Suprapubic skin (tissue), 4 donors: ENCODE measurements around the gene UBE4B. TPM values are rescaled to one million over a fixed set of nuclear protein-coding genes. Genes with fewer than 3 reads are reported as not detected.

Experiments
- DNase-seq, 2 donors: peaks; one replicate each; pipeline ENCODE4 v3.0.0-alpha.2; 2019; ENCODE audit warnings: low spot score in 2 of 2
- H3K27ac ChIP-seq: fragments of 200-600 bp; sonication (generic); one replicate; pipeline ENCODE4 v1.5.1; 2019
- H3K27me3 ChIP-seq: fragments of 200-600 bp; sonication (generic); one replicate; pipeline ENCODE4 v1.5.1; 2019
- H3K36me3 ChIP-seq: fragments of 200-600 bp; sonication (generic); one replicate; pipeline ENCODE4 v1.5.1; 2019
- H3K4me1 ChIP-seq: fragments of 200-600 bp; sonication (generic); one replicate; pipeline ENCODE4 v1.5.1; 2019
- H3K4me3 ChIP-seq: fragments of 200-600 bp; sonication (generic); one replicate; pipeline ENCODE4 v1.5.1; 2019; ENCODE audit warnings: mild to moderate bottlenecking
- H3K9me3 ChIP-seq: fragments of 200-600 bp; sonication (generic); one replicate; pipeline ENCODE4 v1.5.1; 2019
- EP300 ChIP-seq: sonication (generic); formaldehyde crosslinking; IDR thresholded peaks from one replicate; pipeline ENCODE4 v1.6.1; 2017; ENCODE audit warnings: antibody characterized with exemption
- POLR2A ChIP-seq, 2 donors: fragments of 450-650 bp; IDR thresholded peaks; one replicate each; pipeline ENCODE4 v1.6.1; 2017; ENCODE audit warnings: antibody characterized with exemption in 2 of 2, mild to moderate bottlenecking in 2 of 2, moderate library complexity in 2 of 2
- POLR2AphosphoS5 ChIP-seq, 3 donors: sonication (generic); formaldehyde crosslinking; IDR thresholded peaks; one replicate each; pipeline ENCODE4 v1.6.1; 2017; ENCODE audit warnings: antibody characterized with exemption in 3 of 3
- WGBS: methylation state at CpG from one replicate; pipeline ENCODE4 v1.1.5; 2018; 5-methylcytosine and 5-hydroxymethylcytosine counted together
- total RNA-seq, 4 donors: library from RNA; depleted of rRNA; stranded (reverse); fragments of >200 nt; gene quantifications; one replicate each; pipeline ENCODE4 v1.1.0, GENCODE V29; 2016
- TF ChIP-seq, protein P1 (sequence below), 2 donors: fragments of 200-600 bp in 1 of 2; fragments of 450-650 bp in 1 of 2; sonication (generic) in 1 of 2; IDR thresholded peaks; one replicate each; pipeline ENCODE4 v1.5.1; 2016 to 2019; ENCODE audit warnings: antibody characterized with exemption in 2 of 2, mild to moderate bottlenecking in 1 of 2, moderate library complexity in 1 of 2

UBE4B gene
- total RNA-seq, 4 donors from 2014 or later = 65.6 to 145 (median 96.5) TPM

DNA sequence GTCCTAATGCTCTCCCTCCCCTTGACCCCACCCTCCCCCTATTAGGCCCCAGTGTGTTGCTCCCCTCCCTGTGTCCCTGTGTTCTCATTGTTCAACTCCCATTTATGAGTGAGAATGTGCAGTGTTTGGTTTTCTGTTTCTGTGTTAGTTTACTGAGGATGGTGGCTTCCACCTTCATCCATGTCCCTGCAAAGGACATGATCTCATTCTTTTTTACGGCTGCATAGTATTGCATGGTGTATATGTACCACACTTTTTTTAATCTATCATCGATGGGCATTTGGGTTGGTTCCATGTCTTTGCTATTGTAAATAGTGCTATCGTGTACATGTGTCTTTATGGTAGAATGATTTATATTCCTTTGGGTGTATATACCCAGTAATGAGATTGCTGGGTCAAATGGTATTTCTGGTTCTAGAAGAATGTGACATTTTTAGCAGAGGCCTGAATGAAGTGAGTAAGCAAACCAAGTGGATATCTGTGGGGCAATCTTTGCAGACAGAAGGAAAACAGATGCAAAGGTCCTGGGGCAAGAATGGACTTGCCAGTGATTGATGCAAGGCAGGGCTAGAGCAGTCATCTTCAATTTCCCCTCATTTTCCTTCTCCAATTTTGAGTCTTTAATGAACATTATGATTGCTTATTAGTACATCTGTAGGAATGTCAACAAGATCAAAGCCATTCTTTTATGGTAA lies 50.2 kb downstream of the UBE4B start:
- H3K4me3 ChIP-seq = no peak overlapping the region
- no peak for TF ChIP-seq EP300
- no peak for TF ChIP-seq POLR2A (IDR thresholded peaks at IDR 0.05)
- TF ChIP-seq POLR2AphosphoS5 (IDR thresholded peaks at IDR 0.05) = no peak
- TF ChIP-seq, protein P1, sequence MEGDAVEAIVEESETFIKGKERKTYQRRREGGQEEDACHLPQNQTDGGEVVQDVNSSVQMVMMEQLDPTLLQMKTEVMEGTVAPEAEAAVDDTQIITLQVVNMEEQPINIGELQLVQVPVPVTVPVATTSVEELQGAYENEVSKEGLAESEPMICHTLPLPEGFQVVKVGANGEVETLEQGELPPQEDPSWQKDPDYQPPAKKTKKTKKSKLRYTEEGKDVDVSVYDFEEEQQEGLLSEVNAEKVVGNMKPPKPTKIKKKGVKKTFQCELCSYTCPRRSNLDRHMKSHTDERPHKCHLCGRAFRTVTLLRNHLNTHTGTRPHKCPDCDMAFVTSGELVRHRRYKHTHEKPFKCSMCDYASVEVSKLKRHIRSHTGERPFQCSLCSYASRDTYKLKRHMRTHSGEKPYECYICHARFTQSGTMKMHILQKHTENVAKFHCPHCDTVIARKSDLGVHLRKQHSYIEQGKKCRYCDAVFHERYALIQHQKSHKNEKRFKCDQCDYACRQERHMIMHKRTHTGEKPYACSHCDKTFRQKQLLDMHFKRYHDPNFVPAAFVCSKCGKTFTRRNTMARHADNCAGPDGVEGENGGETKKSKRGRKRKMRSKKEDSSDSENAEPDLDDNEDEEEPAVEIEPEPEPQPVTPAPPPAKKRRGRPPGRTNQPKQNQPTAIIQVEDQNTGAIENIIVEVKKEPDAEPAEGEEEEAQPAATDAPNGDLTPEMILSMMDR (IDR thresholded peaks at IDR 0.05) = no peak
- 83% methylated on average over 3 of the region's 3 CpGs for WGBS
- peaks cover 10% of the 10 kb centered on the region for H3K4me1 ChIP-seq
- H3K27me3 ChIP-seq = no peaks in the 10 kb centered on the region
- H3K27ac ChIP-seq = no peak overlapping the region
- peaks cover 4% of the 10 kb centered on the region for H3K36me3 ChIP-seq
- no peak for DNase-seq
- no peaks in the 10 kb centered on the region for H3K9me3 ChIP-seq

DNA sequence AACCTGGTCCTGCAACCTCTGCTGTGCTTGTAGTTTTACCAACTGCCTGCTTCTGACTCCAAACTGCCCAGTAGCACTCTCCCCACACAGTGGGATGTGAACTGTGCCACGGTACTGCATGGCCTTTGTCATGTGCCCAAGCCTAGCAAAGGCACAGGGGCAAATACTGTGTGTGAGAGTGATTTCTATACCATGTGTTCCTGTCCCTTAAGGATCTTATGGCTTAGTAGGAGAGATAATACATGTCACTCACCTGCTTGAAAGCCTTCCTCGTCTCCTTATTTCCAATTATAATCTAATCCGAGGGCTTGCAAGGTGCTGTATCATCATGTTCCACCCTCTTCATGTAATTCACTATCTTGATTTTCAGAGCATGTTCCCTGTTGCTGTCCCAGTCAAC lies 51.3 kb downstream of the UBE4B start:
- Histone ChIP-seq H3K36me3 (peaks cover 4% of the 10 kb centered on the region), H3K9me3 (no peaks in the 10 kb centered on the region), H3K4me1 (peaks cover 5% of the 10 kb centered on the region), H3K27me3 (no peaks in the 10 kb centered on the region), H3K27ac (no peak overlapping the region), H3K4me3 (no peak overlapping the region)
- no peak for DNase-seq
- TF ChIP-seq POLR2AphosphoS5 (IDR thresholded peaks at IDR 0.05) (no peak), POLR2A (IDR thresholded peaks at IDR 0.05) (no peak), EP300 (no peak)
- TF ChIP-seq, protein P1 (IDR thresholded peaks at IDR 0.05) = no peak
- 85% methylated on average over 3 of the region's 3 CpGs for WGBS

DNA sequence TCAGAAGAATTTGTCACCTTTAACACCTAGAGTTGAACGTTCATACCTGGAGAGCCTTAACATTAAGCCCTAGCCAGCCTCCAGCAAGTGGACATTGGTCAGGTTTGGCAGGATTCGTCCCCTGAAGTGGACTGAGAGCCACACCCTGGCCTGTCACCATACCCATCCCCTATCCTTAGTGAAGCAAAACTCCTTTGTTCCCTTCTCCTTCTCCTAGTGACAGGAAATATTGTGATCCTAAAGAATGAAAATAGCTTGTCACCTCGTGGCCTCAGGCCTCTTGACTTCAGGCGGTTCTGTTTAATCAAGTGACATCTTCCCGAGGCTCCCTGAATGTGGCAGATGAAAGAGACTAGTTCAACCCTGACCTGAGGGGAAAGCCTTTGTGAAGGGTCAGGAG lies 52.3 kb downstream of the UBE4B start:
- Histone ChIP-seq H3K36me3 (peaks cover 4% of the 10 kb centered on the region), H3K27ac (no peak overlapping the region), H3K9me3 (no peaks in the 10 kb centered on the region), H3K4me1 (peaks cover 5% of the 10 kb centered on the region), H3K27me3 (no peaks in the 10 kb centered on the region), H3K4me3 (no peak overlapping the region)
- no peak for DNase-seq
- 72% methylated on average over 5 of the region's 5 CpGs for WGBS
- TF ChIP-seq EP300 = no peak
- TF ChIP-seq POLR2A (IDR thresholded peaks at IDR 0.05) = no peak
- TF ChIP-seq, protein P1 (IDR thresholded peaks at IDR 0.05) = no peak
- no peak for TF ChIP-seq POLR2AphosphoS5 (IDR thresholded peaks at IDR 0.05)

DNA sequence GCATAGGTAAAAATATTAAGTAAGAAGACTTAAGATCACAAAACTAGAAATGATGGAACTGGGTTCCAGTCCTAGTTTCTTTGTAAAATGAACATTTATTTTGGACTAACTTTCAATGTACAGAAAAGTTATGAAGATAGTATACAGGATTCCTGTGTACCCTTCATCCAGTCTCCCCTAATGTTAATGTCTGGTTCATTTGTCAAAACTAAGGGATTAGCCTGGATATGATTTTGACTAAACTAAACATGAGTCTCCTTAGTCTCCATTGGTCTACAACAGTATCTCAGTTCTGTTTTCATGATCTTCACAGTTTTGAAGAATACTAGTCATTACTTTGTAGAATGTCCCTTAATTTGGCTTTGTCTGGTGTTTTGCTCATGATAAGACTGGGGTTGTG lies 54.5 kb downstream of the UBE4B start:
- H3K9me3 ChIP-seq = no peaks in the 10 kb centered on the region
- no peak for DNase-seq
- H3K36me3 ChIP-seq = no peaks in the 10 kb centered on the region
- no peaks in the 10 kb centered on the region for H3K27me3 ChIP-seq
- H3K4me3 ChIP-seq = no peak overlapping the region
- peaks cover 5% of the 10 kb centered on the region for H3K4me1 ChIP-seq
- no peak overlapping the region for H3K27ac ChIP-seq
- TF ChIP-seq POLR2A (IDR thresholded peaks at IDR 0.05) (no peak), POLR2AphosphoS5 (IDR thresholded peaks at IDR 0.05) (no peak), EP300 (no peak)
- TF ChIP-seq, protein P1 (IDR thresholded peaks at IDR 0.05) = no peak

DNA sequence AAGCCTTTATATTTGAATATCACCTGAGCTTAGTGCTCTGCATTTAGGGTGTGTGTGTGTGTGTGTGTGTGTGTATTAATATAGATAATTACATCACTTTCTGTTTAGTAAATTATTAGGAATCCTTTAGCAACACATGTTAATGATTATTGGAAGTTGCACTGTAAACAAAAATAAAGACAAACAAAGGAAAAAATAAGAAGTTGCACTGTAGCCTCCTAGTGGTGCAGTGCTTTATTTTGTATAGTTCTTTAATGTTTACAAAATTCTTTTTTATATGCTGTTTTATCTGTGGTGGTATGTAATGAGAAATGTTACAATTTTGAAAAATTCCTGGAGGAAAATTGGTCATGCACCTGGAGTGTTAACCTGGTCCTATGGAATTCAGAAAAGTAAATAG lies 69.2 kb downstream of the UBE4B start:
- no peaks in the 10 kb centered on the region for H3K27me3 ChIP-seq
- H3K4me3 ChIP-seq = no peak overlapping the region
- peaks cover 71% of the 10 kb centered on the region for H3K36me3 ChIP-seq
- H3K9me3 ChIP-seq = no peaks in the 10 kb centered on the region
- H3K27ac ChIP-seq = no peak overlapping the region
- no peak for DNase-seq
- H3K4me1 ChIP-seq = peaks cover 10% of the 10 kb centered on the region
- TF ChIP-seq, protein P1 (IDR thresholded peaks at IDR 0.05) = no peak
- TF ChIP-seq EP300 (no peak), POLR2A (IDR thresholded peaks at IDR 0.05) (no peak), POLR2AphosphoS5 (IDR thresholded peaks at IDR 0.05) (no peak)
